Immature natural killer cell (primary cell): Measurements from ENCODE around the gene TM2D1. TPM values are rescaled to one million over a fixed set of nuclear protein-coding genes. Genes with fewer than 3 reads are reported as not detected.

ENCODE experiments used
- DNase-seq, 3 donors: peaks; one replicate each; pipeline ENCODE4 v3.0.0; 2022; ENCODE audit warnings: mixed read lengths in 1 of 3
- H3K27ac Mint-ChIP-seq, 6 donors: one replicate each; pipeline ENCODE4 v1.8.0; 2020; ENCODE audit warnings: mixed read lengths in 6 of 6, mild to moderate bottlenecking in 5 of 6, inconsistent platforms in 4 of 6, moderate library complexity in 3 of 6
- H3K27me3 Mint-ChIP-seq, 3 donors: one replicate each; pipeline ENCODE4 v1.8.0; 2020 to 2021; ENCODE audit warnings: low read depth in 3 of 3, mild to moderate bottlenecking in 3 of 3, mixed read lengths in 3 of 3, moderate library complexity in 3 of 3, inconsistent platforms in 1 of 3
- H3K36me3 Mint-ChIP-seq, 3 donors: one replicate each; pipeline ENCODE4 v1.8.0; 2020; ENCODE audit warnings: mixed read lengths in 3 of 3, inconsistent platforms in 2 of 3, mild to moderate bottlenecking in 2 of 3
- H3K4me1 Mint-ChIP-seq, 2 donors: one replicate each; pipeline ENCODE4 v1.8.0; 2020; ENCODE audit warnings: inconsistent platforms in 2 of 2, mild to moderate bottlenecking in 2 of 2, mixed read lengths in 2 of 2, moderate library complexity in 1 of 2
- H3K4me3 Mint-ChIP-seq, 5 donors: one replicate each; pipeline ENCODE4 v1.8.0; 2020; ENCODE audit warnings: mild to moderate bottlenecking in 5 of 5, mixed read lengths in 5 of 5, inconsistent platforms in 3 of 5, moderate library complexity in 3 of 5
- H3K9me3 Mint-ChIP-seq, 6 donors: one replicate each; pipeline ENCODE4 v1.8.0; 2020; ENCODE audit warnings: mild to moderate bottlenecking in 6 of 6, mixed read lengths in 6 of 6, inconsistent platforms in 4 of 6, moderate library complexity in 3 of 6
- polyA plus RNA-seq, 3 donors: library from polyadenylated mRNA; unstranded; fragments of 300-500 nt; fragmentation: Illumina TruSeq; gene quantifications; one replicate each; pipeline ENCODE4 v1.2.3, GENCODE V29; 2021

TM2D1 gene
- 10 to 100 TPM; 38.8 to 47.0 (median 46.9) TPM for polyA plus RNA-seq

DNA sequence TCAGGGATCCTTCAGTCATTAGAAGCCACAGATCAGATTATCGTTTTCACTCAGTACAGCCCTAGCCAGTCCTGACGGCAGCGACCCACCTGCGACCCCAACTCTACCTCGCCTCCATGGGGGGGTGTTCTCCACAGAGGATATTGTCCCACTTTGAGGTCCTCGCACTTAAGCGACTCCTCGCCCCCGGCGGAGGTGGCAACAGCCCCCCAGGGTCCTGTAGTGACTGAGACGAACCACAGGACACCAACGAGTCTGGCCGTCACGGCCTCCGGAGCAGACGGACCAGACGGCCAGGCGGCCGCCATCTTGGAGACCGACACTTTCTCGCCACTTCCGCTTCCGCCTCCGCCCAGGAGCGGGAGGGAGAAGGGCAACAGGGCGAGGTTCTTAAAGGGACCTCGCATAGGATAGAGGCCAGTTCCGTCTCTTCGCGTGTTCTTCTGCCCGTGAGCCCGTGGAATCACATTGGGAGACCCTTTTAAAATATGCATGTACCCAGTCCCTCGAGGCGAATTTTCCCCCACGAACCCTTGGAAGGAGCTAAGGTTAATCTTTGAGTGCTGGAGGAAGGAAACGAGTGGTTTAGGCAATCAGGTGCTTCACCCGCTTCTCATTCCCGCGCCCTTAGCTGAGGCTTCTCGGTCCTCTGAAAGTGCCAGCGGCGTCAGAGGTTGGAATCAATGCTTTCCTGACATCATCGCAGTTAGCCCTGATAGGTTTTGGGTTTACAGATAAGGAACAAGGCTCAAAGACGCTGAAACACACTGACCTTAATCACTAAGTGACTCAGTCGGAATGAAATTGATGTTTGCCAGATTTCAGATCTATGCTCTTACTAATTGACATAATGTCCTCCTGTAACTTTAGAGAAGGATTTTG is at the start of gene TM2D1:
TSS of gene TM2D1 (minus strand) at position 329 of the 882 bp plus-strand sequence. CDS start at position 308, 21 bp downstream.
- peaks cover 23 to 43% of the 10 kb centered on the region in 2 donors for H3K4me1 Mint-ChIP-seq
- DNase-seq, result peak; percentile 87 to 88 (median 87)
- peaks cover 5 to 15% (median 13%) of the 10 kb centered on the region in 3 donors for H3K27me3 Mint-ChIP-seq
- peaks cover 0 to 8% (median 4%) of the 10 kb centered on the region in 3 donors for H3K36me3 Mint-ChIP-seq
- H3K9me3 Mint-ChIP-seq, result peaks cover 0 to 2% (median 0%) of the 10 kb centered on the region in 6 donors
- peak within 1 kb of the TSS; percentile 91 to 99 (median 98) for H3K27ac Mint-ChIP-seq
- H3K4me3 Mint-ChIP-seq, result peak within 1 kb of the TSS; percentile 92 to 100 (median 96)

DNA sequence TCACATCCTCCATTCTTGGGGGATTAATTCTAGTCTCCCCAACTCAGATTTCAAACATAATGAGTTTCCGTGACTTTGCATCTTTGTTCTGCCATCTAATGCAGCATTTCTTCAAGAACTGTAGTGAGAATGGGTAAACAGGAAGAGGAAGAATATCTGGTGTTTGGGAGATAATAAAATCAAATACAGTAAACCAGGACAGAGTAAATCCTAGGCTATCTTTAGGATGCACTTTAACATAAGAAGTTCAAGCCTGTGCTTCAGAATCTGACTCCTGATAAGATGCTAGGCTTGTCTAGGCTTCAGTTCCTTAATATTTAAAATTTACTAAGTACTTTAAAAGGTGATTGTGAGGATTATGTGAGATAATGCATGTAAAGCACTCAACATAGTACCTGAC is 45.2 kb upstream of the TM2D1 start:
- H3K27me3 Mint-ChIP-seq, result peaks cover 0 to 2% (median 0%) of the 10 kb centered on the region in 3 donors
- H3K4me3 Mint-ChIP-seq, result no peak overlapping the region
- no peaks in the 10 kb centered on the region for H3K4me1 Mint-ChIP-seq
- H3K9me3 Mint-ChIP-seq, result no peaks in the 10 kb centered on the region
- no peak for DNase-seq
- H3K36me3 Mint-ChIP-seq, result peaks cover 5 to 16% (median 6%) of the 10 kb centered on the region in 3 donors
- H3K27ac Mint-ChIP-seq, result no peak overlapping the region

- H3K27ac Mint-ChIP-seq, result no peak overlapping the region
- H3K4me1 Mint-ChIP-seq, result no peaks in the 10 kb centered on the region
- H3K36me3 Mint-ChIP-seq, result peaks cover 0 to 4% (median 0%) of the 10 kb centered on the region in 3 donors
- no peak for DNase-seq
- H3K9me3 Mint-ChIP-seq, result peaks cover 0 to 1% (median 0%) of the 10 kb centered on the region in 6 donors
- no peaks in the 10 kb centered on the region for H3K27me3 Mint-ChIP-seq
- no peak overlapping the region for H3K4me3 Mint-ChIP-seq
Measured at GRCh38 chr1:61757950-61758349, 33.0 kb upstream of the TM2D1 start.

- Mint-ChIP-seq H3K27ac (no peak overlapping the region), H3K4me3 (no peak overlapping the region), H3K4me1 (no peaks in the 10 kb centered on the region), H3K36me3 (peaks cover 0 to 4% (median 0%) of the 10 kb centered on the region in 3 donors), H3K27me3 (no peaks in the 10 kb centered on the region), H3K9me3 (peaks cover 0 to 1% (median 0%) of the 10 kb centered on the region in 6 donors)
- no peak for DNase-seq
Measured at GRCh38 chr1:61756773-61757172, 31.8 kb upstream of the TM2D1 start.

GRCh38 chr1:61754545-61754944 is 29.6 kb upstream of the TM2D1 start:
- Mint-ChIP-seq H3K27ac (no peak overlapping the region), H3K36me3 (peaks cover 0 to 4% (median 0%) of the 10 kb centered on the region in 3 donors), H3K9me3 (peaks cover 0 to 1% (median 0%) of the 10 kb centered on the region in 6 donors), H3K4me1 (no peaks in the 10 kb centered on the region), H3K4me3 (no peak overlapping the region), H3K27me3 (no peaks in the 10 kb centered on the region)
- DNase-seq, result no peak

- peaks cover 0 to 4% (median 0%) of the 10 kb centered on the region in 3 donors for H3K36me3 Mint-ChIP-seq
- H3K4me3 Mint-ChIP-seq, result no peak overlapping the region
- no peaks in the 10 kb centered on the region for H3K9me3 Mint-ChIP-seq
- no peak for DNase-seq
- H3K27ac Mint-ChIP-seq, result no peak overlapping the region
- H3K4me1 Mint-ChIP-seq, result no peaks in the 10 kb centered on the region
- H3K27me3 Mint-ChIP-seq, result no peaks in the 10 kb centered on the region
Measured at GRCh38 chr1:61753998-61754508, 29.1 kb upstream of the TM2D1 start.

DNA sequence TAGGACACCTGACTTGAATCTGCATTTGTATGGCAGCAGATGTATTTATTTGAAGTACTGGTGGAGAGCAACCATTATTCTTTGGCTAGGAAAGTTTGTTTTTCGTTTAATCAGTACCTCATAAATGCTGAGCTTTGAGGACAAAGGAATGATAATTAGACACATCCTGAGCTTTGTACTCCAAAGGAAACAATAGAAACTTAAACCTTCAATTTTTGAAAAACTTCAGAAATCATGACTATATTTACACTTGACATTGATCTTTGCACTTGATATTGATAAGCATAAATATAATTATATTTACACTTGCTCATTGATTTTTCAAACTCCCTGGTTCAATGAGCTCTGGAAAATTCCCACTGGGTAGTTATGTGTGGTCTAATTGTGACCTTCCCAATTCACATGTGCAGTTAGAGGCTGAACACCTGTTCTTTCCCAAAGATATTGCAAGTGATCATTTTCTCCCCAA is 28.0 kb upstream of the TM2D1 start:
- DNase-seq, result no peak
- Mint-ChIP-seq H3K9me3 (no peaks in the 10 kb centered on the region), H3K27me3 (no peaks in the 10 kb centered on the region), H3K4me1 (no peaks in the 10 kb centered on the region), H3K36me3 (peaks cover 0 to 4% (median 0%) of the 10 kb centered on the region in 3 donors), H3K27ac (no peak overlapping the region), H3K4me3 (no peak overlapping the region)

GRCh38 chr1:61749574-61749973 is 24.6 kb upstream of the TM2D1 start:
- no peak overlapping the region for H3K27ac Mint-ChIP-seq
- no peak overlapping the region for H3K4me3 Mint-ChIP-seq
- H3K9me3 Mint-ChIP-seq, result no peaks in the 10 kb centered on the region
- no peaks in the 10 kb centered on the region for H3K36me3 Mint-ChIP-seq
- no peaks in the 10 kb centered on the region for H3K27me3 Mint-ChIP-seq
- no peaks in the 10 kb centered on the region for H3K4me1 Mint-ChIP-seq
- no peak for DNase-seq

DNA sequence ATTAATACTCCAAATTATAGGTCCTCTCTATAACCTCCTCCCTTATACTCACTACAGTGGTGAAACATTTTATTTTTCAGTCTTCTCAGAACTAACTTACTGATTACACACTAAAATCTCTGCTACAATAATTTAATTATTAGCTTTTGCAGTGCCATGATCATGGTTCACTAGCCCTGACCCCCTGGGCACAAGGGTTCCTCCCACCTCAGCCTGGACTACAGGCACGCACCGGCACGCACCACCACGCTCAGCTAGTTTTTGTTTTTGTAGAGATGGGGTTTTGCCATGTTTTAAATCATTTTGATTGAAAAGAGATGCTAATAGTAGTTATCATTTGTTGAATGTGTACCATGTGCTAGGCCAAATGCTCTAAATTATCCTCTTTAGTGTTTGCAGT is 23.6 kb upstream of the TM2D1 start:
- Mint-ChIP-seq H3K27me3 (no peaks in the 10 kb centered on the region), H3K9me3 (no peaks in the 10 kb centered on the region), H3K4me3 (no peak overlapping the region), H3K4me1 (peaks cover under 1 to 4% of the 10 kb centered on the region in 2 donors), H3K27ac (no peak overlapping the region), H3K36me3 (no peaks in the 10 kb centered on the region)
- DNase-seq, result no peak

GRCh38 chr1:61746813-61747212 is 21.9 kb upstream of the TM2D1 start:
- no peaks in the 10 kb centered on the region for H3K9me3 Mint-ChIP-seq
- H3K27ac Mint-ChIP-seq, result no peak overlapping the region
- DNase-seq, result no peak
- H3K4me3 Mint-ChIP-seq, result no peak overlapping the region
- H3K27me3 Mint-ChIP-seq, result peaks cover 2 to 7% (median 5%) of the 10 kb centered on the region in 3 donors
- no peaks in the 10 kb centered on the region for H3K36me3 Mint-ChIP-seq
- H3K4me1 Mint-ChIP-seq, result peaks cover 8 to 13% of the 10 kb centered on the region in 2 donors

DNA sequence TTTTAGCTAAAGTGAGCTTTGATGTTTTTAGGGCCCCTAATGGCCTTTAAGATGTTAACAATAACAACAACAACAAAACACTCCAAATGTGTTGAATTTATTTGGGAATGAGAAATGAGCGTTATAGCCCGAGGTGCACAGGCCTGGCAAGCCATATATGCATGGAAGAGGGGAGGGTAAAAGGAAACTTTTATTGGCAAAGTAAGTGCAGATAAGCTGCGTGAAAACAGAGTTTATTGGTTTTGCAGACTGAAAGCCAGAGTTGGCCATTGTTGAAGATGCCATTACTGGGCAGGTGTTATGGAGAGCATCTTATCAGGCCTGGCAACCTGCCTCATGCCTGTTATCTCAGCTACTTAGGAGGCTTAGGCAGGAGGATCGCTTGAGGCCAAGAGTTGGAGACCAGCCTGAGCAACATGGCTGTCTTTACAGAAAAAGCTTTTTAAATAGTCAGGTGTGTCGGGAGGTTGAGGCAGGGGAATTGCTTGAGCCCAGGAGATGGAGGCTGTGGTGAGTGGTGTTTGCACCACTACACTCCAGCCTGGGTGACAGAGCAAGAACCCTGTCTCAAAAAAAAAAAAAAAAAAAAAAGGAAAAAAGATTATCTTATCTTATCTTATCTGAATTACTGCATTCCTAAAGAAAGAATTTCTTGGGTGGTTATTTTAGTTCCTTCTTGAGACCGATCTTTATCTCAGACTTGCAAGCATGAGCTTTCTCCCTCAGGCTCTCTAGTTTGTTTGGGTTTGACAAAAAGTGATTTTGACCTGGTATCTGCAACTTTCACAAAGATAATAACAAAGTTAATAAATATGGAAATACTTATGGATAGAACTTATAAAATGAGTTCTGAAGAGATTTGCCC is 19.0 kb upstream of the TM2D1 start:
- Mint-ChIP-seq H3K9me3 (no peaks in the 10 kb centered on the region), H3K36me3 (no peaks in the 10 kb centered on the region), H3K4me3 (peak overlapping the region; percentile 77 to 87 (median 83)), H3K4me1 (peaks cover 17 to 21% of the 10 kb centered on the region in 2 donors), H3K27me3 (peaks cover 2 to 10% (median 9%) of the 10 kb centered on the region in 3 donors), H3K27ac (peak overlapping the region; percentile 5 to 89 (median 76))
- no peak for DNase-seq

DNA sequence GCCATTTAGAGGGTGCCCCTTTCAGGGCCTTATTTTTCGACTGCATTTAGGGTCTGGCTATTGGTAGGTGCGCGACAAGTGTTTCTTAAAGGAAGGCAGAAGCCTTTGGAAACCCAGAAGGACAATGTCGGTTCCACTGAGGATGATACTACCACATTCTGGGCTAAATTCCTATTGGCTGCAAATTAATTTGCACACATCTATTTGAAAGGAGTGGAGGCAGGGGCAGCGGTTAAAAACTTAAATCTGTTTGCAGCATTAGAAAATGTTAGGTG is 18.4 kb upstream of the TM2D1 start:
- H3K27me3 Mint-ChIP-seq, result peaks cover 2 to 13% (median 10%) of the 10 kb centered on the region in 3 donors
- no peaks in the 10 kb centered on the region for H3K9me3 Mint-ChIP-seq
- H3K4me1 Mint-ChIP-seq, result peaks cover 17 to 21% of the 10 kb centered on the region in 2 donors
- H3K36me3 Mint-ChIP-seq, result no peaks in the 10 kb centered on the region
- no peak for DNase-seq
- peak overlapping the region; percentile 77 to 87 (median 83) for H3K4me3 Mint-ChIP-seq
- H3K27ac Mint-ChIP-seq, result peak overlapping the region; percentile 54 to 89 (median 76)

DNA sequence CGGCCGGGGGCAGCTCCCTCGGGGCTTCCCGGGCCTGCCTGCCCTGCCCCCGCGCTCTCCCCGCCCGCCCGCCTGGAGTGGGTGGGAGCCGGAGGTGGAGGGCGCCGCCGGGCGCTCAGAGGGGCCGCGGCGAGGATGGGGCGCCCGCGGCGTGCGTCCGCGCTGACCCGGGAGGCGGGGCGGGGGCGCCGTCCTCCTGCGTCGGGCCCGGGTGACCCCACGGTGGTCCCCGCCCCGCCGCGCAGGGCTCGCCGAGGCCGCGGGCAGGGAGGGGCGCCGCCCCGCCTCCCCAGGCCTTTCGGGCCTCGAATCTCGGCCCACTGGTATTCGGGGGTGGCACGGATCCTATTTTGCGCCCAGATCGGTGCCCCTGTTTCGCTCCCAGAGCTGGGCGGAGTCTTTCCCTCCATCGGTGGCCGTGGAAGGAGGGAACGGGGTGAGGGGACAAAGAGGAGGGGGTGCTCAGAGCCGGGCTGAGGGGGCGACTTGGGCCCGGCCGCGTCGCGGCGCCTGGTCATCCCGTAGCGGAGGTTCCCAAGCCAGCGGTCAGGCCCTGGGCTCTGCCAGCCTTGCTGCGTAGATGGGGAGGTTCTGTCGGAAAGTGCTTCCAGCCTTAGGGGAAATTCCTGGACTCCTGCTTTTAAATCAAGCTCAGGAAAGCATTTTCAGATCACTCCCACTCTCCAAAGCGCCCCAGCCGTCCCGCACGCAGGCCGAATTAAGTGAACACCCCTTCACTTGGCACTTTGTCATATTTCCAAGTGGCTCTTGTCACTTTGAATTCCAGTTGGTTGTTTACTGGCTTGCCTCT is 17.9 kb upstream of the TM2D1 start:
- Mint-ChIP-seq H3K9me3 (no peaks in the 10 kb centered on the region), H3K27me3 (peaks cover 2 to 13% (median 10%) of the 10 kb centered on the region in 3 donors), H3K4me3 (peak overlapping the region; percentile 77 to 87 (median 83)), H3K4me1 (peaks cover 17 to 21% of the 10 kb centered on the region in 2 donors), H3K36me3 (no peaks in the 10 kb centered on the region), H3K27ac (peak overlapping the region; percentile 54 to 89 (median 81))
- DNase-seq, result peak; percentile 58 to 63 (median 60)
